ENCODE data around the gene AGAP1.

Gene AGAP1

GRCh38 chr2:235668782-235669181 lies 174.9 kb downstream of the AGAP1 start:
- no peak for TF ChIP-seq CTCF (IDR thresholded peaks at IDR 0.05)
- DNase-seq (ENCODE audit: low spot score): no peak
- Histone ChIP-seq H3K4me3 (peak overlapping the region; percentile 75), H3K27ac (no peak overlapping the region)

- no peak for DNase-seq (ENCODE audit: low spot score)
- TF ChIP-seq CTCF (IDR thresholded peaks at IDR 0.05): no peak
- H3K27ac ChIP-seq: peak overlapping the region in 1 of 2 donors; percentile 61
- H3K4me3 ChIP-seq: peak overlapping the region; percentile 75
These were observed 175.5 kb downstream of the AGAP1 start for GRCh38 chr2:235669269-235669831.

GRCh38 chr2:235669983-235670962 lies 176.4 kb downstream of the AGAP1 start:
- no peak for DNase-seq (ENCODE audit: low spot score)
- H3K4me3 ChIP-seq: peak overlapping the region; percentile 75
- peak; percentile 56 for TF ChIP-seq CTCF (IDR thresholded peaks at IDR 0.05)
- H3K27ac ChIP-seq: peak overlapping the region; percentile 3 to 61

- Histone ChIP-seq H3K27ac (no peak overlapping the region), H3K4me3 (peak overlapping the region; percentile 75)
- TF ChIP-seq CTCF (IDR thresholded peaks at IDR 0.05): no peak
- DNase-seq (ENCODE audit: low spot score): no peak
These were observed 177.3 kb downstream of the AGAP1 start for GRCh38 chr2:235670974-235671787.

- TF ChIP-seq CTCF (IDR thresholded peaks at IDR 0.05): no peak
- no peak overlapping the region for H3K27ac ChIP-seq
- no peak for DNase-seq (ENCODE audit: low spot score)
- H3K4me3 ChIP-seq: no peak overlapping the region
These were observed 178.9 kb downstream of the AGAP1 start for GRCh38 chr2:235672720-235673119.

- DNase-seq (ENCODE audit: low spot score): no peak
- H3K4me3 ChIP-seq: no peak overlapping the region
- no peak overlapping the region for H3K27ac ChIP-seq
- TF ChIP-seq CTCF (IDR thresholded peaks at IDR 0.05): no peak
These were observed 180.3 kb downstream of the AGAP1 start for GRCh38 chr2:235674146-235674545.
